Neural cell (in vitro differentiated cells): ENCODE data around the gene CCDC88C. TPM values are rescaled to one million over a fixed set of nuclear protein-coding genes. Genes with fewer than 3 reads are reported as not detected.

Experiments
- H2AFZ ChIP-seq: fragments of 200-600, 300-800 bp; sonication (generic), shearing (Covaris generic); 2 replicates; pipeline ENCODE4 v1.6.0; 2014; ENCODE audit warnings: low read depth, mild to moderate bottlenecking, antibody characterized with exemption, low read length, moderate library complexity
- H3F3A ChIP-seq: fragments of 200-600 bp; shearing (Covaris generic); 2 replicates; pipeline ENCODE4 v1.6.1; 2016; ENCODE audit warnings: mild to moderate bottlenecking, moderate library complexity, mixed read lengths, antibody characterized with exemption, low read length; ENCODE audit not compliant: insufficient read depth, poor library complexity, severe bottlenecking
- H3K27ac ChIP-seq: fragments of 200-600, 300-800 bp; sonication (generic), shearing (Covaris generic); 2 replicates; pipeline ENCODE4 v1.5.1; 2014; ENCODE audit warnings: mild to moderate bottlenecking, low read length, moderate library complexity
- H3K27me3 ChIP-seq: fragments of 300-800, 200-600 bp; sonication (generic), shearing (Covaris generic); 2 replicates; pipeline ENCODE4 v1.6.0; 2014; ENCODE audit warnings: mild to moderate bottlenecking, low read depth, low read length, moderate library complexity; ENCODE audit not compliant: insufficient read depth
- H3K36me3 ChIP-seq: fragments of 300-800, 200-600 bp; sonication (generic), shearing (Covaris generic); 2 replicates; pipeline ENCODE4 v1.5.1; 2014; ENCODE audit warnings: mild to moderate bottlenecking, antibody characterized with exemption, low read length, moderate library complexity; ENCODE audit not compliant: insufficient read depth
- H3K4me2 ChIP-seq: fragments of 300-800, 200-600 bp; sonication (generic), shearing (Covaris generic); 2 replicates; pipeline ENCODE4 v1.6.0; 2014; ENCODE audit warnings: mild to moderate bottlenecking, low read length
- H3K4me3 ChIP-seq: fragments of 300-800, 200-600 bp; sonication (generic), shearing (Covaris generic); 2 replicates; pipeline ENCODE4 v1.5.1; 2014; ENCODE audit warnings: mild to moderate bottlenecking, low read length, moderate library complexity
- H3K79me2 ChIP-seq: fragments of 200-600 bp; shearing (Covaris generic); replicated peaks from 2 replicates; pipeline ENCODE4 v1.6.0; 2014; ENCODE audit warnings: mild to moderate bottlenecking, low read length, moderate library complexity; ENCODE audit not compliant: insufficient read depth
- H3K9ac ChIP-seq: fragments of 300-800, 200-600 bp; sonication (generic), shearing (Covaris generic); 2 replicates; pipeline ENCODE4 v1.6.1; 2016; ENCODE audit warnings: mild to moderate bottlenecking, low read length, mixed read lengths
- H3K9me2 ChIP-seq: fragments of 200-600 bp; shearing (Covaris generic); 2 replicates; pipeline ENCODE4 v1.6.1; 2016; ENCODE audit warnings: mild to moderate bottlenecking, low read length, mixed read lengths; ENCODE audit not compliant: insufficient read depth
- H3K9me3 ChIP-seq: fragments of 200-600, 300-800 bp; sonication (generic), shearing (Covaris generic); 2 replicates; pipeline ENCODE4 v1.6.1; 2016; ENCODE audit warnings: mild to moderate bottlenecking, mixed run types, low read length, moderate library complexity, mixed read lengths
- H4K20me1 ChIP-seq: fragments of 200-600 bp; shearing (Covaris generic); 2 replicates; pipeline ENCODE4 v1.6.1; 2016; ENCODE audit warnings: mild to moderate bottlenecking, mixed run types; ENCODE audit not compliant: insufficient read depth
- CTCF ChIP-seq: fragments of 450-650 bp; IDR thresholded peaks from 2 replicates; pipeline ENCODE4 v1.5.1; 2014; ENCODE audit warnings: antibody characterized with exemption, mild to moderate bottlenecking, moderate library complexity; ENCODE audit not compliant: poor library complexity, severe bottlenecking
- EP300 ChIP-seq: fragments of 450-650 bp; conservative IDR thresholded peaks from 2 replicates; pipeline ENCODE4 v1.6.1; 2014; ENCODE audit warnings: antibody characterized with exemption, mild to moderate bottlenecking, moderate library complexity; ENCODE audit not compliant: poor library complexity, severe bottlenecking
- EZH2 ChIP-seq: fragments of 200-600, 300-800 bp; shearing (Covaris generic), sonication (generic); IDR thresholded peaks from 2 replicates; pipeline ENCODE4 v1.6.1; 2014; ENCODE audit warnings: antibody characterized with exemption, low read length, borderline replicate concordance, mild to moderate bottlenecking; ENCODE audit not compliant: insufficient read depth, poor library complexity, severe bottlenecking
- MXI1 ChIP-seq: fragments of 450-650 bp; conservative IDR thresholded peaks from 2 replicates; pipeline ENCODE4 v1.6.1; 2014; ENCODE audit warnings: antibody characterized with exemption, mild to moderate bottlenecking; ENCODE audit not compliant: poor library complexity, severe bottlenecking
- POLR2AphosphoS5 ChIP-seq: IDR thresholded peaks from 2 replicates; pipeline ENCODE4 v1.6.1; 2012
- RAD21 ChIP-seq: fragments of 450-650 bp; conservative IDR thresholded peaks from 2 replicates; pipeline ENCODE4 v1.6.1; 2014; ENCODE audit warnings: antibody characterized with exemption, mild to moderate bottlenecking, moderate library complexity
- REST ChIP-seq: IDR thresholded peaks from 2 replicates; pipeline ENCODE4 v1.6.1; 2012; ENCODE audit warnings: borderline replicate concordance
- SMC3 ChIP-seq: fragments of 450-650 bp; conservative IDR thresholded peaks from 2 replicates; pipeline ENCODE4 v1.6.1; 2014; ENCODE audit warnings: antibody characterized with exemption, mild to moderate bottlenecking, moderate library complexity; ENCODE audit not compliant: poor library complexity
- TAF1 ChIP-seq: IDR thresholded peaks from 2 replicates; pipeline ENCODE4 v1.6.1; 2012; ENCODE audit warnings: low read depth
- polyA plus RNA-seq: library from polyadenylated mRNA; depleted of rRNA; stranded (reverse); fragments of >200 nt; gene quantifications from 2 replicates; pipeline ENCODE4 v1.2.3, GENCODE V29; 2014

The CCDC88C gene
- polyA plus RNA-seq, 1 donor from 2014 or later: 20.1 TPM

GRCh38 chr14:91414475-91414833 lies 3.2 kb downstream of the CCDC88C start:
- no peak overlapping the region for H2AFZ ChIP-seq
- no peak overlapping the region for H3K9ac ChIP-seq
- H3K79me2 ChIP-seq: peaks cover 56% of the 10 kb centered on the region
- H3K27me3 ChIP-seq: no peaks in the 10 kb centered on the region
- H3K27ac ChIP-seq: no peak overlapping the region
- TF ChIP-seq POLR2AphosphoS5 (no peak), EP300 (no peak), REST (no peak), MXI1 (no peak), EZH2 (no peak), TAF1 (no peak), SMC3 (no peak), RAD21 (no peak), CTCF (no peak)
- H3F3A ChIP-seq: no peaks in the 10 kb centered on the region
- H3K4me2 ChIP-seq: no peak overlapping the region
- H3K9me2 ChIP-seq: no peaks in the 10 kb centered on the region
- H3K4me3 ChIP-seq: peak overlapping the region; percentile 95
- H4K20me1 ChIP-seq: no peaks in the 10 kb centered on the region
- H3K9me3 ChIP-seq: no peaks in the 10 kb centered on the region
- H3K36me3 ChIP-seq: no peaks in the 10 kb centered on the region

GRCh38 chr14:91413547-91414474 lies 3.8 kb downstream of the CCDC88C start:
- H3K36me3 ChIP-seq: no peaks in the 10 kb centered on the region
- no peaks in the 10 kb centered on the region for H3K27me3 ChIP-seq
- H3K9ac ChIP-seq: no peak overlapping the region
- H3K4me2 ChIP-seq: no peak overlapping the region
- peak overlapping the region; percentile 95 for H3K4me3 ChIP-seq
- no peaks in the 10 kb centered on the region for H3K9me2 ChIP-seq
- peaks cover 58% of the 10 kb centered on the region for H3K79me2 ChIP-seq
- TF ChIP-seq SMC3 (no peak), EZH2 (no peak), REST (no peak), MXI1 (no peak), EP300 (no peak), CTCF (no peak), TAF1 (no peak), POLR2AphosphoS5 (no peak), RAD21 (no peak)
- H3F3A ChIP-seq: no peaks in the 10 kb centered on the region
- H2AFZ ChIP-seq: no peak overlapping the region
- H3K9me3 ChIP-seq: no peaks in the 10 kb centered on the region
- no peak overlapping the region for H3K27ac ChIP-seq
- no peaks in the 10 kb centered on the region for H4K20me1 ChIP-seq
